HepG2 (cell line): ENCODE measurements around the gene SELENOV. TPM values are rescaled to one million over a fixed set of nuclear protein-coding genes. Genes with fewer than 3 reads are reported as not detected.

Experiments
- MAFG ChIP-seq: sonication (generic); formaldehyde crosslinking; IDR thresholded peaks from 2 replicates; pipeline ENCODE4 v1.5.1; 2020; ENCODE audit warnings: mild to moderate bottlenecking, missing genetic modification reagents
- NFE2L2 ChIP-seq: fragments of 150-350 bp; IDR thresholded peaks from 2 replicates; pipeline ENCODE4 v1.6.1; 2014; ENCODE audit warnings: low read length
- SNRNP70 ChIP-seq: fragments of 200-400 bp; formaldehyde crosslinking; IDR thresholded peaks from 2 replicates; pipeline ENCODE4 v1.6.1; 2017; ENCODE audit warnings: mild to moderate bottlenecking, low read depth, low read length, moderate library complexity
- ZBTB8A ChIP-seq: sonication (generic); formaldehyde crosslinking; IDR thresholded peaks from 2 replicates; pipeline ENCODE4 v1.4.0; 2020; ENCODE audit warnings: mild to moderate bottlenecking, low read depth, missing genetic modification reagents, borderline replicate concordance
- ZFX ChIP-seq: sonication (generic); formaldehyde crosslinking; IDR thresholded peaks from 2 replicates; pipeline ENCODE4 v1.4.0; 2020; ENCODE audit warnings: mild to moderate bottlenecking, low read depth, missing genetic modification reagents, moderate library complexity
- ZNF235 ChIP-seq: sonication (generic); formaldehyde crosslinking; IDR thresholded peaks from 2 replicates; pipeline ENCODE4 v1.8.1; 2023; ENCODE audit warnings: mild to moderate bottlenecking, missing genetic modification reagents, borderline replicate concordance
- ZNF354B ChIP-seq: sonication (generic); formaldehyde crosslinking; IDR thresholded peaks from 2 replicates; pipeline ENCODE4 v1.8.0; 2022; ENCODE audit warnings: mild to moderate bottlenecking, missing genetic modification reagents
- ZNF460 ChIP-seq: sonication (generic); formaldehyde crosslinking; IDR thresholded peaks from 2 replicates; pipeline ENCODE4 v1.5.1; 2020; ENCODE audit warnings: missing genetic modification reagents, mild to moderate bottlenecking, borderline replicate concordance
- ZNF562 ChIP-seq: sonication (generic); formaldehyde crosslinking; IDR thresholded peaks from 2 replicates; pipeline ENCODE4 v1.8.0; 2022; ENCODE audit warnings: missing genetic modification reagents, borderline replicate concordance
- ZNF615 ChIP-seq: sonication (generic); formaldehyde crosslinking; IDR thresholded peaks from 2 replicates; pipeline ENCODE4 v1.5.0; 2020; ENCODE audit warnings: mild to moderate bottlenecking, missing genetic modification reagents, borderline replicate concordance
- ZNF790 ChIP-seq: sonication (generic); formaldehyde crosslinking; IDR thresholded peaks from 2 replicates; pipeline ENCODE4 v1.8.0; 2022; ENCODE audit warnings: missing genetic modification reagents, mild to moderate bottlenecking, borderline replicate concordance
- polyA plus RNA-seq, 8 experiments: library from polyadenylated mRNA; depleted of rRNA in 3 of 8; stranded (reverse) in 7 of 8; unstranded in 1 of 8; fragments of >200 nt; fragmentation: Illumina TruSeq in 4 of 8; extraction: Trizol in 4 of 8; gene quantifications; 2 replicates each; pipeline versions ENCODE4 v1.2.1 to v1.2.3, GENCODE V29; 2011 to 2016; ENCODE audit warnings: low read depth in 4 of 8, missing spikeins in 1 of 8, mixed read lengths in 1 of 8; ENCODE audit not compliant: insufficient read depth in 1 of 8
- total RNA-seq, 5 experiments: library from RNA; depleted of rRNA; stranded (reverse); fragments of >200 nt; fragmentation: Illumina TruSeq; extraction: Trizol; gene quantifications; 2 replicates each; pipeline ENCODE4 v1.2.3, GENCODE V29; 2016; ENCODE audit warnings: low read depth in 1 of 5
- TF ChIP-seq, protein P1 (sequence below): sonication (generic); formaldehyde crosslinking; conservative IDR thresholded peaks from 2 replicates; pipeline ENCODE4 v1.4.0; 2020; ENCODE audit warnings: missing genetic modification reagents
- TF ChIP-seq, protein P2 (sequence below): sonication (generic); formaldehyde crosslinking; IDR thresholded peaks from 2 replicates; pipeline ENCODE4 v1.8.1; 2023; ENCODE audit warnings: mild to moderate bottlenecking, missing genetic modification reagents
- TF ChIP-seq, protein P3 (sequence below): sonication (generic); formaldehyde crosslinking; IDR thresholded peaks from 2 replicates; pipeline ENCODE4 v1.4.0; 2020; ENCODE audit warnings: missing genetic modification reagents, borderline replicate concordance
- TF ChIP-seq, protein P4 (sequence below): sonication (generic); formaldehyde crosslinking; IDR thresholded peaks from 2 replicates; pipeline ENCODE4 v1.5.0; 2020; ENCODE audit warnings: mild to moderate bottlenecking, missing genetic modification reagents
- TF ChIP-seq, protein P5 (sequence below): sonication (generic); formaldehyde crosslinking; IDR thresholded peaks from 2 replicates; pipeline ENCODE4 v1.8.0; 2023; ENCODE audit warnings: mild to moderate bottlenecking, missing genetic modification reagents

SELENOV gene
- total and polyA plus RNA-seq, 2 of the 13 experiments (the other 11 are each of a cell fraction or from before 2014, with no cell fraction given), result not detected

DNA sequence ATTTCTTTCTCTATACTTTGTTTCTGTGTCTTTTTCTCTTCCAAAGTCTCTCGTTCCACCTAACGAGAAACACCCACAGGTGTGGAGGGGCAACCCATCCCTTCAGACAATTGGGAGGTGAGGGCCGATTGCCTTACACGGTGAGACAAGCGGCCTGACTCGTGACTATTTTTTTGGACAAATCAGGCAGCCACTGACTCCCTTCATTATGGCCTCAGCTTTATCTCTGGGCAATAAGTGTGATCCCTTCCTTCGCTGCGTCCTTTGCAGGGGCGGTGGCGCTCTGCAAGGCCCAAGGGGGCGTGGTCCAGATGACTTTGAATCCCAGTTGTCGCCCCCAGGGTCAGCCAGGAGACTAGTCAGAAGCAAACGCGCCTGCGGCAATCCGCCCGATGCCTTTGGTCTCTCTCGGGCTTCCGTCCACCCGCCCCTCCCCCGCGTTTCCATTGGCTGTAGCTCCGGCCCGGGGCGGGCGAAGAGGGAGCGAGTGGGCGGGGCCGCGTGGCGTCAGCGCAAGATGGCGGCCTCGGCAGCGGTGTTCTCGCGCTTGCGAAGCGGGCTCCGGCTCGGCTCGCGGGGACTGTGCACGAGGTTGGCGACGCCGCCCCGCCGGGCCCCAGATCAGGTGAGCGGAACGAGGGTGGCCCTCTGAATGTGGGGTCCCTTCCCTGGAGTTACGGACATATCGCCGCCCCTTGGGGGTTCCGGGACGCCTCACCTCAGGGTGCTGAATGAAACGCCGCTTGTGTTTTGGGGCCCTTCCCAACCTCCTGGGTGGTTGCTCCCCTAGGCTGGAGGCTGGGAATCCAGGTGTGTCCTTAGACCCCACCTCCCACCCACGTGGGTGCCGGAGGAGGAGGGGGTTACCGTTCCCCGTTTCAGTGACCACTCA is 34.4 kb upstream of the SELENOV start, which contains the start of gene TIMM50 (continued):
- TF ChIP-seq, protein P1, sequence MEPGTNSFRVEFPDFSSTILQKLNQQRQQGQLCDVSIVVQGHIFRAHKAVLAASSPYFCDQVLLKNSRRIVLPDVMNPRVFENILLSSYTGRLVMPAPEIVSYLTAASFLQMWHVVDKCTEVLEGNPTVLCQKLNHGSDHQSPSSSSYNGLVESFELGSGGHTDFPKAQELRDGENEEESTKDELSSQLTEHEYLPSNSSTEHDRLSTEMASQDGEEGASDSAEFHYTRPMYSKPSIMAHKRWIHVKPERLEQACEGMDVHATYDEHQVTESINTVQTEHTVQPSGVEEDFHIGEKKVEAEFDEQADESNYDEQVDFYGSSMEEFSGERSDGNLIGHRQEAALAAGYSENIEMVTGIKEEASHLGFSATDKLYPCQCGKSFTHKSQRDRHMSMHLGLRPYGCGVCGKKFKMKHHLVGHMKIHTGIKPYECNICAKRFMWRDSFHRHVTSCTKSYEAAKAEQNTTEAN (CRISPR knock-in tag), result no peak
- TF ChIP-seq, protein P2, sequence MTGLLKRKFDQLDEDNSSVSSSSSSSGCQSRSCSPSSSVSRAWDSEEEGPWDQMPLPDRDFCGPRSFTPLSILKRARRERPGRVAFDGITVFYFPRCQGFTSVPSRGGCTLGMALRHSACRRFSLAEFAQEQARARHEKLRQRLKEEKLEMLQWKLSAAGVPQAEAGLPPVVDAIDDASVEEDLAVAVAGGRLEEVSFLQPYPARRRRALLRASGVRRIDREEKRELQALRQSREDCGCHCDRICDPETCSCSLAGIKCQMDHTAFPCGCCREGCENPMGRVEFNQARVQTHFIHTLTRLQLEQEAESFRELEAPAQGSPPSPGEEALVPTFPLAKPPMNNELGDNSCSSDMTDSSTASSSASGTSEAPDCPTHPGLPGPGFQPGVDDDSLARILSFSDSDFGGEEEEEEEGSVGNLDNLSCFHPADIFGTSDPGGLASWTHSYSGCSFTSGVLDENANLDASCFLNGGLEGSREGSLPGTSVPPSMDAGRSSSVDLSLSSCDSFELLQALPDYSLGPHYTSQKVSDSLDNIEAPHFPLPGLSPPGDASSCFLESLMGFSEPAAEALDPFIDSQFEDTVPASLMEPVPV (CRISPR knock-in tag), result peak; percentile 86
- TF ChIP-seq ZNF790 (CRISPR knock-in tag), result no peak; the same call in 1 of the 2 replicates
- no peak for TF ChIP-seq SNRNP70
- no peak for TF ChIP-seq ZNF460 (CRISPR knock-in tag)
- TF ChIP-seq, protein P3, sequence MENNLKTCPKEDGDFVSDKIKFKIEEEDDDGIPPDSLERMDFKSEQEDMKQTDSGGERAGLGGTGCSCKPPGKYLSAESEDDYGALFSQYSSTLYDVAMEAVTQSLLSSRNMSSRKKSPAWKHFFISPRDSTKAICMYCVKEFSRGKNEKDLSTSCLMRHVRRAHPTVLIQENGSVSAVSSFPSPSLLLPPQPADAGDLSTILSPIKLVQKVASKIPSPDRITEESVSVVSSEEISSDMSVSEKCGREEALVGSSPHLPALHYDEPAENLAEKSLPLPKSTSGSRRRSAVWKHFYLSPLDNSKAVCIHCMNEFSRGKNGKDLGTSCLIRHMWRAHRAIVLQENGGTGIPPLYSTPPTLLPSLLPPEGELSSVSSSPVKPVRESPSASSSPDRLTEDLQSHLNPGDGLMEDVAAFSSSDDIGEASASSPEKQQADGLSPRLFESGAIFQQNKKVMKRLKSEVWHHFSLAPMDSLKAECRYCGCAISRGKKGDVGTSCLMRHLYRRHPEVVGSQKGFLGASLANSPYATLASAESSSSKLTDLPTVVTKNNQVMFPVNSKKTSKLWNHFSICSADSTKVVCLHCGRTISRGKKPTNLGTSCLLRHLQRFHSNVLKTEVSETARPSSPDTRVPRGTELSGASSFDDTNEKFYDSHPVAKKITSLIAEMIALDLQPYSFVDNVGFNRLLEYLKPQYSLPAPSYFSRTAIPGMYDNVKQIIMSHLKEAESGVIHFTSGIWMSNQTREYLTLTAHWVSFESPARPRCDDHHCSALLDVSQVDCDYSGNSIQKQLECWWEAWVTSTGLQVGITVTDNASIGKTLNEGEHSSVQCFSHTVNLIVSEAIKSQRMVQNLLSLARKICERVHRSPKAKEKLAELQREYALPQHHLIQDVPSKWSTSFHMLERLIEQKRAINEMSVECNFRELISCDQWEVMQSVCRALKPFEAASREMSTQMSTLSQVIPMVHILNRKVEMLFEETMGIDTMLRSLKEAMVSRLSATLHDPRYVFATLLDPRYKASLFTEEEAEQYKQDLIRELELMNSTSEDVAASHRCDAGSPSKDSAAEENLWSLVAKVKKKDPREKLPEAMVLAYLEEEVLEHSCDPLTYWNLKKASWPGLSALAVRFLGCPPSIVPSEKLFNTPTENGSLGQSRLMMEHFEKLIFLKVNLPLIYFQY, result 0 out of 2 replicates have a peak, but pooled peaks have one; percentile 32
- no peak for TF ChIP-seq ZNF354B (CRISPR knock-in tag)
- peak; percentile 89 for TF ChIP-seq ZFX (CRISPR knock-in tag)
- no peak for TF ChIP-seq ZBTB8A (CRISPR knock-in tag)
- TF ChIP-seq MAFG, result no peak
- no peak for TF ChIP-seq ZNF235 (CRISPR knock-in tag)
- no peak for TF ChIP-seq ZNF562 (CRISPR knock-in tag)
- no peak for TF ChIP-seq ZNF615 (CRISPR knock-in tag)
- no peak for TF ChIP-seq NFE2L2
- TF ChIP-seq, protein P4, sequence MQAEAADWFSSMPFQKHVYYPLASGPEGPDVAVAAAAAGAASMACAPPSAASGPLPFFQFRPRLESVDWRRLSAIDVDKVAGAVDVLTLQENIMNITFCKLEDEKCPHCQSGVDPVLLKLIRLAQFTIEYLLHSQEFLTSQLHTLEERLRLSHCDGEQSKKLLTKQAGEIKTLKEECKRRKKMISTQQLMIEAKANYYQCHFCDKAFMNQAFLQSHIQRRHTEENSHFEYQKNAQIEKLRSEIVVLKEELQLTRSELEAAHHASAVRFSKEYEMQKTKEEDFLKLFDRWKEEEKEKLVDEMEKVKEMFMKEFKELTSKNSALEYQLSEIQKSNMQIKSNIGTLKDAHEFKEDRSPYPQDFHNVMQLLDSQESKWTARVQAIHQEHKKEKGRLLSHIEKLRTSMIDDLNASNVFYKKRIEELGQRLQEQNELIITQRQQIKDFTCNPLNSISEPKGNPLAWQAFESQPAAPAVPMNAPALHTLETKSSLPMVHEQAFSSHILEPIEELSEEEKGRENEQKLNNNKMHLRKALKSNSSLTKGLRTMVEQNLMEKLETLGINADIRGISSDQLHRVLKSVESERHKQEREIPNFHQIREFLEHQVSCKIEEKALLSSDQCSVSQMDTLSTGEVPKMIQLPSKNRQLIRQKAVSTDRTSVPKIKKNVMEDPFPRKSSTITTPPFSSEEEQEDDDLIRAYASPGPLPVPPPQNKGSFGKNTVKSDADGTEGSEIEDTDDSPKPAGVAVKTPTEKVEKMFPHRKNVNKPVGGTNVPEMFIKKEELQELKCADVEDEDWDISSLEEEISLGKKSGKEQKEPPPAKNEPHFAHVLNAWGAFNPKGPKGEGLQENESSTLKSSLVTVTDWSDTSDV, result 0 out of 2 replicates have a peak, but pooled peaks have one; percentile 49
- TF ChIP-seq, protein P5, sequence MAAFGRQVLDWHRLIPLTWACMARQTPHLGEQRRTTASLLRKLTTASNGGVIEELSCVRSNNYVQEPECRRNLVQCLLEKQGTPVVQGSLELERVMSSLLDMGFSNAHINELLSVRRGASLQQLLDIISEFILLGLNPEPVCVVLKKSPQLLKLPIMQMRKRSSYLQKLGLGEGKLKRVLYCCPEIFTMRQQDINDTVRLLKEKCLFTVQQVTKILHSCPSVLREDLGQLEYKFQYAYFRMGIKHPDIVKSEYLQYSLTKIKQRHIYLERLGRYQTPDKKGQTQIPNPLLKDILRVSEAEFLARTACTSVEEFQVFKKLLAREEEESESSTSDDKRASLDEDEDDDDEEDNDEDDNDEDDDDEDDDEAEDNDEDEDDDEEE (CRISPR knock-in tag), result no peak
